GM21723 (cell line): Measurements from ENCODE around the gene MYO7A.

Source experiments
- ATAC-seq: cut with Tn5 transposase; IDR thresholded peaks from one replicate; pipeline ENCODE4 v1.9.1; 2021; ENCODE audit warnings: mild to moderate bottlenecking, moderate library complexity; ENCODE audit not compliant: unreplicated experiment

MYO7A gene

DNA sequence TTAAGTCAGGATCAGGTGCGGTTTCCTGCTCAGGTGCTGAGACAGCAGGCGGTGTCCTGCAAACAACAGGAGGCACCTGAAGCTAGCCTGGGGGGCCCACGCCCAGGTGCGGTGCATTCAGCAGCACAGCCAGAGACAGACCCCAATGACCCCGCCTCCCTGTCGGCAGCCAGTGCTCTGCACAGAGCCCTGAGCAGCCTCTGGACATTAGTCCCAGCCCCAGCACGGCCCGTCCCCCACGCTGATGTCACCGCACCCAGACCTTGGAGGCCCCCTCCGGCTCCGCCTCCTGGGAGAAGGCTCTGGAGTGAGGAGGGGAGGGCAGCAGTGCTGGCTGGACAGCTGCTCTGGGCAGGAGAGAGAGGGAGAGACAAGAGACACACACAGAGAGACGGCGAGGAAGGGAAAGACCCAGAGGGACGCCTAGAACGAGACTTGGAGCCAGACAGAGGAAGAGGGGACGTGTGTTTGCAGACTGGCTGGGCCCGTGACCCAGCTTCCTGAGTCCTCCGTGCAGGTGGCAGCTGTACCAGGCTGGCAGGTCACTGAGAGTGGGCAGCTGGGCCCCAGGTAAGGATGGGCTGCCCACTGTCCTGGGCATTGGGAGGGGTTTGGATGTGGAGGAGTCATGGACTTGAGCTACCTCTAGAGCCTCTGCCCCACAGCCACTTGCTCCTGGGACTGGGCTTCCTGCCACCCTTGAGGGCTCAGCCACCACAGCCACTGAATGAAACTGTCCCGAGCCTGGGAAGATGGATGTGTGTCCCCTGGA, at the start of gene MYO7A:
TSS of gene MYO7A (plus strand) at position 327 of the 772 bp plus-strand sequence. CDS start 2,389 bp downstream, outside the sequence.
- ATAC-seq, result no peak

- no peak for ATAC-seq
Measured at GRCh38 chr11:77079666-77080065, 48.4 kb upstream of the MYO7A start.

GRCh38 chr11:77080643-77081210, 47.3 kb upstream of the MYO7A start:
- ATAC-seq, result no peak

GRCh38 chr11:77081381-77081851, 46.6 kb upstream of the MYO7A start:
- ATAC-seq, result no peak

GRCh38 chr11:77081976-77082836, 45.8 kb upstream of the MYO7A start:
- no peak for ATAC-seq

- ATAC-seq, result no peak
Measured at GRCh38 chr11:77082838-77083565, 45.0 kb upstream of the MYO7A start.

GRCh38 chr11:77083566-77084245, 44.3 kb upstream of the MYO7A start:
- no peak for ATAC-seq

DNA sequence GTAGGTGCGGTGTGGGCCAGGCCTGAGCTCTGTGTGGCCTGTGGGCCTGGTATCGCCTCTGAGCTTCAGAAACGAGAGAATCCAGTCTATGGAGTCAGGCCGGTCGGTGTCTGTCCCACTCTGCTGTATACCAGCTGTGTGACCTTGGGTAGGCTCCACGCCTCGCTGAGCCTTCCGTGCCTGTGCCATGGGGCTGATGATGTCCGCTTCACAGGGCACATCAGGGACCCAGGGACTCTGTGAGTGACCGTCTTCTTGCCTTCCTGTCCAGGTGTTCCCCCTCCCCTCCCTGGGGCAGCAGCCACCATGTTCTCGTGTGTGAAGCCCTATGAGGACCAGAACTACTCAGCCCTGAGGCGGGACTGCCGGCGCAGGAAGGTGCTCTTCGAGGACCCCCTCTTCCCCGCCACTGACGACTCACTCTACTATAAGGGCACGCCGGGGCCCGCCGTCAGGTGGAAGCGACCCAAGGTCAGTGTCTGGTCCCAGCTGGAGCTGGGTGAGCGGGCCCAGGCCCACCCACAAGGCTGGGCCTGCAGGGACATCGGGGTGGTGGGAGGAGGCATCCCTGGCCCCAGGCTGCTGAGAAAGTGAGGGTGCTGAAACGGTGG, 43.4 kb upstream of the MYO7A start:
- no peak for ATAC-seq

DNA sequence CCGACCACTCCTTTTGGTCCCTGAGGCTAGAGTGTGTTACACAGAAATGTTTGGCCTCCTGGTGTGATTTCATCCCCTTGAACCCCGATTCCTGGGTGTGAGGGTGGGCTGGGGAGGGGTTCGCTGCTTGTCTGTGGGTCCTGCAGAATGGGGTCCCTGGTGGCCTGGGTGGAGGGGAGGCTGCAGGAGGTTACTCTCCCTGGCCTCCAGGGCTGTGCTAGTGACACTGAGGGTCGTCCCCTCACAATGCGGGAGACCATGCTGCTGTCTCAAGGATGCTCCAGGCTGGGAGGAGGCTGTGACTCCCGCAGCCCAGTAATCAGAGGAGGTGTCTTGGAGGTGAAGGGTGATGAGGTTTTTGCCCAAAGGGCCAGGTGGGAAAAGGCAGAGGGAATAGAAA, 42.4 kb upstream of the MYO7A start:
- ATAC-seq, result no peak

DNA sequence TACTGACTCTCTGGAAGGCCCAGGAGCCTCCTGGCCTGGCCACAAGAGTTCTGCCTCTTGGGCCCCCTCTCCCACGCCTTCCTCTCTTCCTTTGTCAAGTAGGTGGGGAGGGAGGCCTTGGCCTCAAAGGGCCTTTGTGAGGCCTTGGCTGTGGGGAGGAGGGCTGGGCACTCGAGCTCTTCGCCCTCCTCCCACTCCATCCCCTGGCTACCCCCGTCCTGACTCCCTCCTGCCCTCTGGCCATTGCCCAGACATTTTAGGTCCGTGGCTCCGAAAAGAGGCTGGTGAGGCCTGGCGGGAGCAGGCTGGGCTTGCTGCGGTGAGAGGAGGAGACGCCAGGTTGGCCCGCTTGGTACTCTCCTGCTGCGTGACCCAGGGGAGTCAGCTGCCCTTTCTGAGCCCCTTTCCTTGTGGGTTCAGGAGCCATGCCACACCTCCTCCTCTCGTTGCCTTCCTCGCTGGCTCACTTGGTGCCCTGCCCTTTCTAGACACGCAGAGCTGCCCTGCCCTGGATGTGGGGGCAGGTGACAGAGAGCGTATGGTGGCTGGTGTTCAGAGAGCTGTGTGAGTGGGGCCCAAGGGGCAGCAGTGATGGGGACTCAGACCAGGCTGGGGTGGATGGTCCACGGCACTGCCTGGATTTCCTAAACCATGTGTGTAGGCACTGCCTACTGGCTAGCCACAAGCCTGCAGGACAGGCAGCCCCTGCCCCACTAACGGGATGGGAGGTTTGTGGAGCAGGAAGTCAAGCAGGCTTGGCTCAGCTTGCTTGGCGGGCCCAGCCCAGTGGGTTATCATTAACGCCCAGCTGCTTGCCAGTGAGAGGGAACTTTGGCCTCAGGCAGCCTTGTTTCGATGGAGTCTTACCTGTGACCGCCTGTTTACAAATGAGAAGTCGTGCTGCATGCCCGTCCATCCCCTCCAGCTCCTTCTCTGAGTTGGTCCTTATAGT, 41.2 kb upstream of the MYO7A start:
- no peak for ATAC-seq

GRCh38 chr11:77087723-77088225, 40.3 kb upstream of the MYO7A start:
- no peak for ATAC-seq

DNA sequence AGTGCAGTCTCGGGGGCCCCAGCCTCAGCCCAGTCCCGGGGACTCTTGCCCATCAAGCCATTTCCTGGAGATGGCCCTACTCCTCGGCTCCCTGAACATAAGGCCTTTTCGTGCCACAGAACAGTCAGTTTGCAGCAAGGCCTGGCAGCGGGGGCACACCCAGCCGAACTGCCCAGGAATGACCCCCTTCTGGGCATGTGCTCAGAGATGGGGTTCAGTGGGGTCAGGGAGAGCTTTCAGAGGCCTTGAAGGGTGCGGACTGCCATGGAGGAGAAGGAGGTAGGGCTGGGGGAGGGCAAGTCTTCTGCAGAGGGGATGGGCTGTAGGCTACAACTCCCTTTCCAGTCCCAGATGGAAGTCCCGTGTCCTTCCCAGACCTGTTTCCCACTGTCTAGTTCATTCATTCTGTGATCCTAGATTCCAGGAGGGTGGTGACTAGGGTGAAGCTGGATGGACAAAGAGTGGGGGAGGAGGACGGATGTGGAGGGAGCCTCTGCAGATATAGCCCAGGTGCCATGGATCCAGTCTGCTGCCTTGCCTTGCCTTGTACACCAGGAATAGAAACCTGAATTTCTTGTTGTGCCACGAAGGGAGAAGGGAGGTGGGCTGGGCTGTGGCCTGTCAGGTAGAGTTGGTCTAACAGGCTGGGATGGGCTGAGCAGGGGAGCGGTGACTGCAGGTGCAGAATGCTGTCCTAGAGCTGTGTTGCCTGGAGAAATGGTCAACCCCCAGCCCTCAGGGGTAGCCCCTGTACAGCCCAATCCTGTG, 39.6 kb upstream of the MYO7A start:
- no peak for ATAC-seq

DNA sequence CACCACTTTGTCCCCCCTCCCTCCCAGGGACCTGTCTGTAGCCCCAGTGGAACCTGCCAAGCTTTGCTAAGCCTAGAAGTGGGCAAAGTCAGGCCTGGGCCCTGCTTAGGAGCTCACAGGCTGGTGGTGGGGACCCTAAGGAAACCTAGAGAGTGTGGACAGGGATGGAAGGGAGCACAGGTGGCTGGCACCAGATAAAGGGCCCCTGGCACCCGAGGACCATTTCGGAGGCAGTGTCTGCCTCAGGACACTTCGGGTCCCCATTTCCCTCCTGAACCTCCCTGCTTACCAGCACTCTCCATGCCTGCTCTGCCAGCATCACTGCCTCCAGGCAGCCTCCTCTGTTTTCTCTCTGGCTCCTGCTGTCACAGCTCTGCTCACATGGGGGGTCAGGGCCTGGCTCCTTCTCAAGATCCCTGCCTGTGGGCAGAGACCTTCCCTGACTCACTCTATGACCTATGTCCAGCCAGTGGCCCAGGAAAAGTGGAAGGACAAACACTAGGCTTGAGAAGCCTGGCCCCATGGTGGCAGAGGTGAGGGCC, 39.0 kb upstream of the MYO7A start:
- no peak for ATAC-seq

DNA sequence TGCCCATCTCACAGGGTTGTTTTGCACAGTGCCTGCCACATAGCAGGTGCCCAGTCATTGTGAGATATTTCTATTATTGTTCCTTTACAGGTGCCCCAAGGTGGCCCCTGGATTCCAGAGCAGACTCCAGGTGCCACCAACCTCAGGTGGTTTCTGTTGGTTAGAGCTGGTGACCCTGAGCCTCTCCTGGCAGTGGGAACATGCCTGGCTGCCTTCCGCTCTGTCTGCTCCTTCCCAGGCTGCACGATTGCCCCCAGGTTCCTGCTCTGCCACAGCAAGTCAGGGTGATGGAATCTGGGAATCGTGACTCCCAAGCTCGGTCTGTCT, 38.0 kb upstream of the MYO7A start:
- no peak for ATAC-seq

- ATAC-seq, result peak; percentile 10
Measured at GRCh38 chr11:77090373-77091111, 37.5 kb upstream of the MYO7A start.

- peak; percentile 85 for ATAC-seq
Measured at GRCh38 chr11:77091146-77091940, 36.7 kb upstream of the MYO7A start.
